GM10266 (cell line): ENCODE measurements around the gene FAIM.

ENCODE experiments used
- DNase-seq: peaks from one replicate; pipeline ENCODE4 v3.0.0; 2012; ENCODE audit errors: extremely low spot score
- TF ChIP-seq, protein P1 (sequence below): IDR thresholded peaks from 2 replicates; pipeline ENCODE4 v1.5.1; 2012; ENCODE audit warnings: mild to moderate bottlenecking, low read depth; ENCODE audit not compliant: control insufficient read depth, insufficient read depth; ENCODE audit errors: missing control alignments

FAIM gene

DNA sequence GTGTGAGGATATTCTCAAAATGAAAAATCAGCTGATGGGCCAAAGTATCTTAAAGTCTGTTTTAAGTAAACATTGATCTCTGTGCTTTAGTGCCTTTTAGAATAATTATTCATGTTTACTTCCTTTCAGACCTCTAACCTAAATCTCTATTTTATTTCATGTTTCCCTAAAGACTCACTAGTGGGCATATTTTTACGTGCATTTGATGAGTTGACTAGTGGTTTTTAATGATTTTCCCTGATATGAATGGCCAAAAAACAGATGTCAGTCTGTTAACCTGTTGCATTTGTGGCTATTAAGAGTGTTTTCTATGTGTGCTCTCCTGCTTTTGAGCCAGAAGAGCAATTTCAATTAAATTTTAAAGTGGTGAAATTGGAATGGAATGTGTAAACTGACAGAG lies 6.9 kb downstream of the FAIM start:
- TF ChIP-seq, protein P1, sequence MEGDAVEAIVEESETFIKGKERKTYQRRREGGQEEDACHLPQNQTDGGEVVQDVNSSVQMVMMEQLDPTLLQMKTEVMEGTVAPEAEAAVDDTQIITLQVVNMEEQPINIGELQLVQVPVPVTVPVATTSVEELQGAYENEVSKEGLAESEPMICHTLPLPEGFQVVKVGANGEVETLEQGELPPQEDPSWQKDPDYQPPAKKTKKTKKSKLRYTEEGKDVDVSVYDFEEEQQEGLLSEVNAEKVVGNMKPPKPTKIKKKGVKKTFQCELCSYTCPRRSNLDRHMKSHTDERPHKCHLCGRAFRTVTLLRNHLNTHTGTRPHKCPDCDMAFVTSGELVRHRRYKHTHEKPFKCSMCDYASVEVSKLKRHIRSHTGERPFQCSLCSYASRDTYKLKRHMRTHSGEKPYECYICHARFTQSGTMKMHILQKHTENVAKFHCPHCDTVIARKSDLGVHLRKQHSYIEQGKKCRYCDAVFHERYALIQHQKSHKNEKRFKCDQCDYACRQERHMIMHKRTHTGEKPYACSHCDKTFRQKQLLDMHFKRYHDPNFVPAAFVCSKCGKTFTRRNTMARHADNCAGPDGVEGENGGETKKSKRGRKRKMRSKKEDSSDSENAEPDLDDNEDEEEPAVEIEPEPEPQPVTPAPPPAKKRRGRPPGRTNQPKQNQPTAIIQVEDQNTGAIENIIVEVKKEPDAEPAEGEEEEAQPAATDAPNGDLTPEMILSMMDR: no peak
- DNase-seq: no peak

DNA sequence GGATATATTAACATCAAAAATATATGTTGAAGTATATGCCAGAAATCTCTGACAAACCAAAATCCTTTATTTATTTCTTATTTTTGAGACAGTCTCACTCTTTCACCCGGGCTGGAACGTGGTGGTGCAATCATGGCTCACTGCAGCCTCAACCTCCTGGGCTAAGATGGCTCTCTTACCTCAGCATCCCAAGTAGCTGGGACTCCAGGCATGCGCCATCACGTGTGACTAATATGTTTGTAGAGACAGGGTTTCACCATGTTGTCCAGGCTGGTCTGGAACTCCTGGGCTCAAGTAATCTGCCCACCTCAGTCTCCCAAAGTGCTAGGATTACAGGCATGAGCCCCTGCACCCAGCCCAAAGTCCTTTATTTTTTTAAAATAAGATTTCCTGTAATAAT lies 11.9 kb downstream of the FAIM start:
- TF ChIP-seq, protein P1: no peak
- DNase-seq: no peak

DNA sequence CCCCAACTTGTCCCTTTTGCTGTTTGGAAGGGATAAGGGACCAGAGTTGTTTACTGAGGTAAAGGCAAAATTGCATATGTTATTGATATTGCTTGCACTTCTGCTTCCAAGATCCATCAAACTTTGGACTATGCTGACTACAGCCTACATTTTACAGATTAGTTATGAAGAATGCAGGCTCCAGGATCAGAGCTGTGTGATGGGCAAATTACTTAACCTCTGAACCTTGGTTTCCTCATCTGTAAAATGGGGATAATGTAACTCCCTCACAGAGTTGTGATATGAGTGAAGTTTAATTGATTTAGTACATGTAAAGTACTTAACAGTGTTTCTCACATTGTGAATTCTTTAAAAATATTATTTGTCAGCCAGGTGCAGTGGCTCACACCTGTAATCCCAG lies 15.9 kb downstream of the FAIM start:
- TF ChIP-seq, protein P1: no peak
- DNase-seq: no peak

DNA sequence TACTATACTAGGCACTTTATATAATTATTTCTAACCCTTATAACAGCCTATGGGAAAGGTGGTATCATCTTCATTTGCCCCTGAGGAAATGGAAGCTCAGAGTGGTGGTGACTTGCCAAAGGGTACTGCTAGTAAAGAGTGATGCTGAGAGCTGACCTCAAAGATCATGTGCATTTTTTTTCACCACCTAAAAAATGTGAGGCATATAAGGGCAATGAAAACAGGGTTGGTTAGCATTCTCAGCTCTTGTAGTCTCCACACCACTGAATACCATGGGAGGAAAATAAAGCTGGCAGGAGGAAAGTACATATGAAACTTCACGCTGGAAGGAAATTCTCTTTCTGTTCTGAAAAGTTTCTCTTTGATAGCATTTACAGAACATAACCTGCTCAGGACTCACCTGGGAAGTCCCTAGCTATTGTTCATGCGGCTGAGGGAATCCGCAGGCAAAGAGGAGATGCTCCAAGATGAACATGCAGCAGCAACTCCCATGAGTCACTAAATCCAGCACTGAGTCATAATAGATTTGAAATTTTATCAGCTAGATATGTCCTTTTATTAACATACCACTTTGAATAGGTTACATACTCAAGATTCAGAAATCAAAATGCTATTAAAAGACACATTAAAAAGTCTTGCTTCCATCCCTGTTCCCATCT lies 17.3 kb downstream of the FAIM start:
- TF ChIP-seq, protein P1: no peak
- DNase-seq: no peak

DNA sequence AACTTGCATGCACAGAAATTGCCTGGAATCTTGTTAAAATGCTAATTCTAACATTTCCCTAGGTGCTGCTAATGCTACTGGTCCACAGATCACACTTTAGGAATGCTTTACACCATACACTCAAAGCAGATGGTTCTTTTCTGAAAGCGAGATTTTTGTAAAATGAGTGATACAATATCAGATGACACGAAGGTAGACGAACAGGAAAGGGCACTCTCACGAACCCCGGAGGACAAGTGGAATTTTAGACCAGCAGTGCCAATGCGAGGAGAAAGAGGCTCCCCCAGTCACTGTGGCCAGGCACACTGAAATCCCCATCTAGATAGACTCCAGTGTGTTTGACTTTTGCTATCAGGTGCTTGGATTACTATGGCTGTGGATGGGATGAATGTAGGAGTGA lies 21.0 kb downstream of the FAIM start:
- DNase-seq: no peak
- TF ChIP-seq, protein P1: no peak

DNA sequence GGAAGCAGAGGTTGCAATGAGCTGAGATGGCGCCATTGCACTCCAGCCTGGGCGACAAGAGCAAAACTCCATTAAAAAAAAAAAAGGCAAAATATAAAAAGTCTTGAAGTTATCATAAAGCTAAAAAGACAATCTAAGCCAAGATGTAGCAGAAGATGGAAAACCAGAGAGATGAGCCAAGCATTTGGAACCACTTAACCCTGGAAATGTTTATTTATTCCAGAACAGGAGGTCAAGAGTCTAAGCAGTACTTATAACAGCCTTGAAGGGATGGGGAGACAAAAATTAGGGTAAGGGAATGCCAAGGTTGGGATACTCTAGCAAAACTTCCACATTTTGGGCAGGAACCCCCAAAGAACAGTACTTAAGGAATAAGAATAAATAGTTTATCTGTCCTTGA lies 30.1 kb downstream of the FAIM start:
- no peak for DNase-seq
- TF ChIP-seq, protein P1: no peak

DNA sequence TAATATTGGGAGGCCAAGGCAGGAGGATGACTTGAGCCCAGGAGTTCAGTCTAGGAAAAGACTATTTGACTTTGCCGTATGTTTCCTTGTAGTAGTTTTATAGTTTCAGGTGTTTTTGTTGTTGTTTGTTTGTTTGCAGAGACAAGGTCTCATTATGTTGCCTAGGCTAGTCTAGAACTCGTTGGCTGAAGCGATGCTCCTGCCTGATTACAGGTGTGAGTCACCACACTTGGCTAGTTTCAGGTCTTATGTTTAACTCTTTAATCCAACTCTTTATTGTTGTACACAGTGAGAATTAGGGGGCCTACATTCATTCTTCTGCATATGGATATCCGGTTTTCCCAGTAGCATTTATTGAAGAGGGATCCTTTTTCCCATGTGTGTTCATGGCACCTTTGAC lies 32.0 kb downstream of the FAIM start:
- DNase-seq: no peak
- TF ChIP-seq, protein P1: no peak
